Measurements from ENCODE around the gene KCTD19. TPM values are rescaled to one million over a fixed set of nuclear protein-coding genes. Genes with fewer than 3 reads are reported as not detected.

The KCTD19 gene
- total RNA-seq, 1 experiment from 2014 or later: not detected

GRCh38 chr16:67256701-67257230 is 69.8 kb downstream of the KCTD19 start:
- no peak for TF ChIP-seq CTCF (conservative IDR thresholded peaks at IDR 0.05)
- TF ChIP-seq EZH2 (IDR thresholded peaks at IDR 0.05; ENCODE audit: low read depth): no peak

GRCh38 chr16:67255553-67256221 is 70.9 kb downstream of the KCTD19 start:
- ChIA-PET POLR2A (ENCODE audit: unreplicated experiment) (no interaction called here), CTCF (no interaction called here)
- BruUV-seq (replicated peaks): no TSS peak
- TF ChIP-seq EZH2 (IDR thresholded peaks at IDR 0.05; ENCODE audit: low read depth) (no peak), CTCF (conservative IDR thresholded peaks at IDR 0.05) (no peak)
- DNase-seq: no peak
- intact Hi-C loops (cut with micrococcal nuclease; ENCODE audit: unreplicated experiment): no loop called here
- Histone ChIP-seq H2AFZ (no peak overlapping the region), H3K79me2 (ENCODE audit: low read depth) (no peaks in the 10 kb centered on the region), H3K4me1 (replicated peaks; ENCODE audit: insufficient read depth) (no peaks in the 10 kb centered on the region), H3F3A (ENCODE audit: insufficient read depth, low read depth) (no peaks in the 10 kb centered on the region; the same call in 1 of the 2 replicates), H3K9me2 (ENCODE audit: insufficient read depth) (no peaks in the 10 kb centered on the region), H3K4me3 (no peak overlapping the region), H3K27ac (no peak overlapping the region), H4K20me1 (ENCODE audit: insufficient read depth) (no peaks in the 10 kb centered on the region), H3K9me3 (ENCODE audit: insufficient read depth, low read depth) (no peaks in the 10 kb centered on the region), H3K4me2 (no peak overlapping the region), H3K36me3 (ENCODE audit: low read depth) (no peaks in the 10 kb centered on the region), H3K27me3 (ENCODE audit: insufficient read depth, low read depth) (no peaks in the 10 kb centered on the region)

More at GRCh38 chr16:67256701-67257230, 69.8 kb downstream of the KCTD19 start:
- Histone ChIP-seq H3K4me1 (replicated peaks; ENCODE audit: insufficient read depth) (no peaks in the 10 kb centered on the region), H2AFZ (no peak overlapping the region), H3K9me3 (ENCODE audit: insufficient read depth, low read depth) (no peaks in the 10 kb centered on the region), H3K79me2 (ENCODE audit: low read depth) (no peaks in the 10 kb centered on the region), H3K4me3 (no peak overlapping the region), H3K27me3 (ENCODE audit: insufficient read depth, low read depth) (no peaks in the 10 kb centered on the region), H3K36me3 (ENCODE audit: low read depth) (no peaks in the 10 kb centered on the region), H3K27ac (no peak overlapping the region), H3K9me2 (ENCODE audit: insufficient read depth) (no peaks in the 10 kb centered on the region), H3K4me2 (no peak overlapping the region), H3F3A (ENCODE audit: insufficient read depth, low read depth) (no peaks in the 10 kb centered on the region), H4K20me1 (ENCODE audit: insufficient read depth) (no peaks in the 10 kb centered on the region)
- BruUV-seq (replicated peaks): no TSS peak
- no peak for DNase-seq
- CTCF ChIA-PET: interaction anchor here (0.6 kb wide), 1 partner anchor 258 kb away, joined by 3 read pairs; no protein-coding TSS in a partner anchor
- POLR2A ChIA-PET (ENCODE audit: unreplicated experiment): no interaction called here
- intact Hi-C loops (cut with micrococcal nuclease; ENCODE audit: unreplicated experiment): no loop called here

GRCh38 chr16:67254801-67255552 is 71.6 kb downstream of the KCTD19 start:
- POLR2A ChIA-PET (ENCODE audit: unreplicated experiment): no interaction called here
- H3K4me2 ChIP-seq: no peak overlapping the region
- no peak overlapping the region for H2AFZ ChIP-seq
- H3K36me3 ChIP-seq (ENCODE audit: low read depth): no peaks in the 10 kb centered on the region
- H3K79me2 ChIP-seq (ENCODE audit: low read depth): no peaks in the 10 kb centered on the region
- H3F3A ChIP-seq (ENCODE audit: insufficient read depth, low read depth): no peaks in the 10 kb centered on the region; the same call in 1 of the 2 replicates
- no peak for DNase-seq
- H3K9me2 ChIP-seq (ENCODE audit: insufficient read depth): no peaks in the 10 kb centered on the region
- H3K27ac ChIP-seq: no peak overlapping the region
- no TSS peak for BruUV-seq (replicated peaks)
- intact Hi-C loops (cut with micrococcal nuclease; ENCODE audit: unreplicated experiment): no loop called here
- no peaks in the 10 kb centered on the region for H3K9me3 ChIP-seq (ENCODE audit: insufficient read depth, low read depth)
- no peaks in the 10 kb centered on the region for H3K27me3 ChIP-seq (ENCODE audit: insufficient read depth, low read depth)
- CTCF ChIA-PET: no interaction called here
- H4K20me1 ChIP-seq (ENCODE audit: insufficient read depth): no peaks in the 10 kb centered on the region
- H3K4me1 ChIP-seq (replicated peaks; ENCODE audit: insufficient read depth): no peaks in the 10 kb centered on the region
- TF ChIP-seq CTCF (conservative IDR thresholded peaks at IDR 0.05) (no peak), EZH2 (IDR thresholded peaks at IDR 0.05; ENCODE audit: low read depth) (no peak)
- H3K4me3 ChIP-seq: no peak overlapping the region

All from PC-9 (cell line).